Activated CD4-positive, CD25-positive, alpha-beta regulatory T cell treated with anti-CD3 and anti-CD28 coated beads, Interleukin-2, amount 50 U/mL, for 16 hours (primary cell): ENCODE data around the gene RERE.
"Not testable (repeated sequence)": the region's sequence is repeated elsewhere in the genome, so short reads cannot be mapped to it uniquely, and the experiment has no call there.

ENCODE experiments used
- DNase-seq: peaks from one replicate; pipeline ENCODE4 v3.0.0-alpha.2; 2020; ENCODE audit warnings: low read depth, low spot score

Gene RERE

GRCh38 chr1:8844501-8845006, 27.1 kb upstream of the RERE start:
- DNase-seq = no peak

GRCh38 chr1:8841395-8841794, 24.0 kb upstream of the RERE start:
- DNase-seq = no peak

- no peak for DNase-seq
These were observed 22.6 kb upstream of the RERE start for GRCh38 chr1:8839990-8840389.

GRCh38 chr1:8835941-8836643, 18.7 kb upstream of the RERE start:
- DNase-seq = no peak

- no peak for DNase-seq
These were observed 13.9 kb upstream of the RERE start for GRCh38 chr1:8831340-8831739.

- DNase-seq = not testable (repeated sequence)
These were observed 13.3 kb upstream of the RERE start for GRCh38 chr1:8830732-8831131.

GRCh38 chr1:8825985-8826481, 8.6 kb upstream of the RERE start:
- DNase-seq = no peak

GRCh38 chr1:8823295-8823664, 5.8 kb upstream of the RERE start:
- DNase-seq = no peak

- no peak for DNase-seq
These were observed 5.2 kb upstream of the RERE start for GRCh38 chr1:8822373-8823294.

- no peak for DNase-seq
These were observed 3.6 kb upstream of the RERE start for GRCh38 chr1:8821084-8821483.

- DNase-seq = not testable (repeated sequence)
These were observed 1.3 kb upstream of the RERE start for GRCh38 chr1:8818789-8819188.

- no peak for DNase-seq
These were observed 910 bp upstream of the RERE start for GRCh38 chr1:8818325-8818775.

GRCh38 chr1:8816831-8817411, 519 bp downstream of the RERE start:
- no peak for DNase-seq

GRCh38 chr1:8816264-8816663, 1.2 kb downstream of the RERE start:
- DNase-seq = no peak

- no peak for DNase-seq
These were observed 1.8 kb downstream of the RERE start for GRCh38 chr1:8815582-8816151.

- DNase-seq = no peak
These were observed 2.6 kb downstream of the RERE start for GRCh38 chr1:8814865-8815264.

GRCh38 chr1:8813991-8814390, 3.4 kb downstream of the RERE start:
- no peak for DNase-seq

- DNase-seq = no peak
These were observed 4.2 kb downstream of the RERE start for GRCh38 chr1:8813016-8813763.

- no peak for DNase-seq
These were observed 5.4 kb downstream of the RERE start for GRCh38 chr1:8812081-8812480.

GRCh38 chr1:8810987-8811386, 6.5 kb downstream of the RERE start:
- DNase-seq = no peak

- no peak for DNase-seq
These were observed 8.1 kb downstream of the RERE start for GRCh38 chr1:8809342-8809736.
